OCI-LY1 (cell line): Measurements from ENCODE around the gene KIF16B.

ENCODE experiments used
- EZH2 ChIP-seq: fragments of 200-600 bp; sonication (generic), shearing (Covaris generic); IDR thresholded peaks from 2 replicates; pipeline ENCODE4 v1.8.0; 2017; ENCODE audit warnings: borderline replicate concordance, mixed run types, mild to moderate bottlenecking, antibody characterized with exemption, low read length, moderate library complexity, mixed read lengths
- TF ChIP-seq, protein P1 (sequence below): fragments of 200-600 bp; sonication (generic), shearing (Covaris generic); IDR thresholded peaks from 2 replicates; pipeline ENCODE4 v1.5.1; 2017; ENCODE audit warnings: mild to moderate bottlenecking, antibody characterized with exemption, low read length, moderate library complexity, mixed read lengths

DNA sequence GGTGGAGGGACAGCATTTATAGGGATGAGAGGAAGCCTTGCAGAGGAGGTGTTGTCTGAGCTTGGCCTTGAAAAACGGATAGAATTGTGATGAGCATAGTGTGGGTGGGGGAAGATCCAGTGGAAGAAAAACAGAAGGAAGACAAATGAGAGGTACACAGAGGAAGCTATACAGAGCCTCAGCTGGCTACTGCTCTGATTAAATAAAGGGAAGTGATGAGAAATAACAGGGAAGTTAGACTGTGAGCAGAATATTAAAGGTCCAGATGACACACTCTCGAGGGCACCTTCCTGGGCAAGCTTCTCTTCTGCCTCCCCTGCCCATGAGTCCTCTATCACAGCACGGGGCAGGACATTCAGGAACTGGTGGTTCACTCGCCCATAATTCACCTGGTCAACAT is 182.3 kb downstream of the KIF16B start:
- TF ChIP-seq, protein P1, sequence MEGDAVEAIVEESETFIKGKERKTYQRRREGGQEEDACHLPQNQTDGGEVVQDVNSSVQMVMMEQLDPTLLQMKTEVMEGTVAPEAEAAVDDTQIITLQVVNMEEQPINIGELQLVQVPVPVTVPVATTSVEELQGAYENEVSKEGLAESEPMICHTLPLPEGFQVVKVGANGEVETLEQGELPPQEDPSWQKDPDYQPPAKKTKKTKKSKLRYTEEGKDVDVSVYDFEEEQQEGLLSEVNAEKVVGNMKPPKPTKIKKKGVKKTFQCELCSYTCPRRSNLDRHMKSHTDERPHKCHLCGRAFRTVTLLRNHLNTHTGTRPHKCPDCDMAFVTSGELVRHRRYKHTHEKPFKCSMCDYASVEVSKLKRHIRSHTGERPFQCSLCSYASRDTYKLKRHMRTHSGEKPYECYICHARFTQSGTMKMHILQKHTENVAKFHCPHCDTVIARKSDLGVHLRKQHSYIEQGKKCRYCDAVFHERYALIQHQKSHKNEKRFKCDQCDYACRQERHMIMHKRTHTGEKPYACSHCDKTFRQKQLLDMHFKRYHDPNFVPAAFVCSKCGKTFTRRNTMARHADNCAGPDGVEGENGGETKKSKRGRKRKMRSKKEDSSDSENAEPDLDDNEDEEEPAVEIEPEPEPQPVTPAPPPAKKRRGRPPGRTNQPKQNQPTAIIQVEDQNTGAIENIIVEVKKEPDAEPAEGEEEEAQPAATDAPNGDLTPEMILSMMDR, result no peak
- TF ChIP-seq EZH2, result no peak
